ENCODE results near the gene ALDH1A2.
"Not testable (repeated sequence)": the region's sequence is repeated elsewhere in the genome, so short reads cannot be mapped to it uniquely, and the experiment has no call there.

Gene ALDH1A2

DNA sequence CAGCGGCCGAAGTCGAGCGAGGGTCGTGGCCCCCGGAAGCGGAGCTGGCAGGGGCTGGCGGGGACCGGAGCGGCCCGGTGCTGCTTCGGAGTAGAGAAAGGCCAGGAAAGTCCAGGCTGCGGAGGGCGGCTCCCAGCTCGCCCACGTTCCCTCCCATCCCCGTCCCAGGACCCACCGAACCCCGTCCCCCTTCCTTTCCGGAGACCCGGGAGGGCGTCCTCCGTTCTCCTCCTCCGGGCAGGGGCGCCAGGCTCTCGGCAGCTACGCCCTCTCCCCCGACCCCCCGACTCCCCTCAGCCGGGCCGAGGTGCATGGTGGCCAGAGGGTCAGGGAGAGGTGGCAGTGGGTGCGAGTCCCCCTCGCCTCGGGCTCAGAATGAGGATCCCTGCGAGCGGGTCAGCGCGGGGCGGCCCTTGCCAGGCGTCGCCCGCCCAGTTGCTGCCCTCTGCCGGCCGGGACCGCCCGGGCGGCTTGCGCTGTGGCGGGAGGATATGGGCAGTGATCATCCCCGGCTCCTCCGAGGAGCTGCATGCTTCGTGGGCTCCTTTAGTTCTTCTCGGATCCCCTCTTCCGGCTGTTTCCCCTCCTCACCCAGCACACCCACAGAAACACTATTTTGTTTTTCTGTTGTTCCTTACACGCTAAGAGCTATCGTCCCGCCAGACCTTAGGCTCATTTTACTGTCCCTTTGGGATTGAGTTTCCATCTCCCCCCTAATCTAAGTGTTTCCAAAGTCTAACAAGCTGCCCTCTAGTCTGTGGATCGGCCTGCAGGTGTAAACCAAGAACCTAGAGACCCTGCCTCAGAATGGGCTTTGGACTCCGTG lies 744 bp upstream of the ALDH1A2 start:
- peak; percentile 13 for DNase-seq (ENCODE audit: low read depth)

- no peak for DNase-seq (ENCODE audit: low read depth)
Measured at GRCh38 chr15:58064980-58065444, 499 bp downstream of the ALDH1A2 start.

DNA sequence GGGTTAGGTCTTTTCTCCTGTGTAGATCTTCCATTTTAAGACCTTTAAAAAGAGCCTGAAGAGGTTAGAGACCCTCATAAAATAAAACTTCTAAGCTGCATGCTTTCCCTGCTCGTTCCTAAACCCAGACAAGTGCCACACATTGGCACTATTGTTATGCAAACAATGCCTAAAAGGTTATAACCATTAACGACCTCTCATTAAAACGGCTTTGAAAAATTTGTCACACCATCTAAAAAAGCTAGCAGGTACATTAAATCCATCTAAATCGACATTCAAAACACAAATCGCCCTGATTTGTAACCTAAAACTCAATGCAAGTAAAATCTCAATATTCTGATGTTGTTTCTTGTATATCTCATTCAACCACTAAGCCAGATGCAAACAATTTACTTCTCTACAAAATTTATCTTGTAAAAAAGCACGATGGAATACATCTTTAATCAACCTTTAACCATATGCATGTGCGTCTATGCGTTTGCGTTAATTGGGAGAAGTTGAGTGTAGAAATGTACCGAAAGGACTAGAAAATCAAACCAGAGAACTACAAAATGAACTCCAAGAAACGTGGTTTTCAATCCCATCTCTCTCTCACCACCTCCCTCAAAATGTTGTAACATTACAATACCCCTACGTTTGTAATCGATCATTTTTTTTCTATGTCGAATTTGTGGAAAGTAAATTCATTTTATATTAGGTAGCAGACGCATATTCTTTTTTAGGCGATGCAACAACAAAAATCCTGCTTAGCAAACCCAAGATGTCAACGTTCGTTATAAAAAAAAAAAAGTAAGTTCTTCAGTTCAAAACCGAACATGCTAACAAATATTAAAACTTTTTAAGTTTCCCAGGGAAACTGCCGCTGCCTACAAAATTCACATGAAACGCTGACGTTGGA lies 1.2 kb downstream of the ALDH1A2 start:
- no peak for DNase-seq (ENCODE audit: low read depth)

GRCh38 chr15:58063614-58064013 lies 1.9 kb downstream of the ALDH1A2 start:
- DNase-seq (ENCODE audit: low read depth) = no peak

GRCh38 chr15:58062983-58063382 lies 2.5 kb downstream of the ALDH1A2 start:
- DNase-seq (ENCODE audit: low read depth) = no peak

GRCh38 chr15:58062175-58062574 lies 3.3 kb downstream of the ALDH1A2 start:
- DNase-seq (ENCODE audit: low read depth) = no peak

GRCh38 chr15:58060575-58060974 lies 4.9 kb downstream of the ALDH1A2 start:
- no peak for DNase-seq (ENCODE audit: low read depth)

DNA sequence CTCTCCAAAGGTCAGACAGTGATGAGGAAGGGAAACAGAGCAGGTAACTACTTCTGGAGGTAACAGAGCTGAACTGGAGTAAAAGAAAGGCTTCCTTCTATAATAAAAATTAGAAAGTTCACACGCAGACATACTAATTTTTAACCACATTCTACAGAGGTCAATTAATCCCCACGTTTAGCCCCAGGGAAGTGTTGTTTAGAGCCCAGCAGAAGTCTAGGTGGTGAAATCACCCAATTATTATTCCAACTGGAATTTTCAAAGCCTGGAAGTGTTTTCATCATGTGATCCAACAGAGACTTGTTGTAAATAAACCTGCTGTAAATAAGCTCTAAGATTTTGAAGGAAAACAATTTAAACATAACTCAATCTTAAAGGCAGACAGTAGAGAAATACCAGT lies 6.8 kb downstream of the ALDH1A2 start:
- DNase-seq (ENCODE audit: low read depth) = no peak

DNA sequence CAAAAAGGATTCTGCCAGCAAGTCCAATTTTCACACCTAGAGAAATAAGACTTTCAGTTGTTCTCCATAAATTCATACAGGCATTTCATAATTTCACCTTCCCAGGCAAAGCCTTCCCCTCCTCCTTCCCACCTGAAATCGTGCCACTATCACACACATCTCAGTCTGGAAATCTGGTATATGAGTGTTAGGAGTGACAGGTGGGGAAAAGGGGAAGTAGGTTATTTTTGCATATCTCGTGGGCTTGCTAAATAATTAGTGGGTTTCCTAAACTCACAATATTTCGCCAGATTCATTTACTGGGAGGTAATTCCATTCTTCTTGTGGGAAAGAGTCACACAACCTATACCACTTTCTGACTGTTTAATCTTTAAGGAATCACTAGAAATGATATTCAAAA lies 7.4 kb downstream of the ALDH1A2 start:
- no peak for DNase-seq (ENCODE audit: low read depth)

GRCh38 chr15:58057559-58057958 lies 8.0 kb downstream of the ALDH1A2 start:
- no peak for DNase-seq (ENCODE audit: low read depth)

- no peak for DNase-seq (ENCODE audit: low read depth)
Measured at GRCh38 chr15:58056015-58056414, 9.5 kb downstream of the ALDH1A2 start.

- no peak for DNase-seq (ENCODE audit: low read depth)
Measured at GRCh38 chr15:58053315-58054153, 12.0 kb downstream of the ALDH1A2 start.

DNA sequence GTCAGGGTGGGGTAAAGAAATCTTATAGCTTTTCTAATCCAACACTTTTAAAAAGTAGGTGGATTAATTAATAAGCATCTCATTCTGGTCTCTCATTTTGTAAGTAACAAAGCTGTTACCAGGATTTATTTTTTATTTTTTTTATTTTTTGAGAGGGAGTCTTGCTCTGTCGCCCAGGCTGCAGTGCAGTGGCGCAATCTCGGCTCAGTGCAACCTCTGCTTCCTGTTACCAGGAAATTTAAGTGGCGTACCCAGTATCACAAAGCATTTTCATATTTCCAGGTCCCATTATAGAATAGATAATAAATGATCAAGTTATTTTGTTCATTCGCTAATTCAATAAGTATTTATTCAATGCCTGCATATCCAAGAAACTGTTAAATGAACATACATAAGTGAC lies 13.2 kb downstream of the ALDH1A2 start:
- no peak for DNase-seq (ENCODE audit: low read depth)

GRCh38 chr15:58049520-58050227 lies 15.8 kb downstream of the ALDH1A2 start:
- no peak for DNase-seq (ENCODE audit: low read depth)

GRCh38 chr15:58048261-58048660 lies 17.2 kb downstream of the ALDH1A2 start:
- DNase-seq (ENCODE audit: low read depth) = no peak

DNA sequence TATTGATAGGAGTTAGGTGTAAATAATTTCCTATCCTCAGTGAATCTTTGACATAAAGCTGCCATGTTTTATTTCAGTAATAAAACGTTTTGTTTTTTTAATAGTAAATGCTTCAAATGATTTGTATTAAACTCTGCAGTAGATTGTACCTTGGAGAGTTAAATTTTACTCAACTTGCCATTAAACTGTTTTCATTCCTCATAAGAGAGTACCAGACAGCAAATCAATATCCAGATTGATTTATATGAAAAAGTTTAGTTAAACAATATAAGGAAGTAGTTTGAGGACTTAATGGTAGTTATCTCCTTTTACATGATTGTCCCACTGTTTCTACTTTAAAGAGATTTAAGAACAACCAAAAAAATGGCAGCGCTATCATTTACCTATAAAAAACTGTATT lies 18.4 kb downstream of the ALDH1A2 start:
- DNase-seq (ENCODE audit: low read depth) = no peak

- no peak for DNase-seq (ENCODE audit: low read depth)
Measured at GRCh38 chr15:58046467-58046866, 19.0 kb downstream of the ALDH1A2 start.

DNA sequence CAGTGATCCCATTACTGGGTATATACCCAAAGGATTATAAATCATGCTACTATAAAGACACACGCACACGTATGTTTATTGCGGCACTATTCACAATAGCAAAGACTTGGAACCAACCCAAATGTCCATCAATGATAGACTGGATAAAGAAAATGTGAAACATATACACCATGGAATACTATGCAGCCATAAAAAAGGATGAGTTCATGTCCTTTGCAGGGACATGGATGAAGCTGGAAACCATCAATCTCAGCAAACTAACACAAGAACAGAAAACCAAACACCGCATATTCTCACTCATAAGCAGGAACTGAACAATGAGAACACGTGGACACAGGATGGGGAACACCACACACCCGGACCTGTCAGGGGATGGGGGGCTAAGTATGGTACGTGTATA lies 20.1 kb downstream of the ALDH1A2 start:
- DNase-seq (ENCODE audit: low read depth) = not testable (repeated sequence)

DNA sequence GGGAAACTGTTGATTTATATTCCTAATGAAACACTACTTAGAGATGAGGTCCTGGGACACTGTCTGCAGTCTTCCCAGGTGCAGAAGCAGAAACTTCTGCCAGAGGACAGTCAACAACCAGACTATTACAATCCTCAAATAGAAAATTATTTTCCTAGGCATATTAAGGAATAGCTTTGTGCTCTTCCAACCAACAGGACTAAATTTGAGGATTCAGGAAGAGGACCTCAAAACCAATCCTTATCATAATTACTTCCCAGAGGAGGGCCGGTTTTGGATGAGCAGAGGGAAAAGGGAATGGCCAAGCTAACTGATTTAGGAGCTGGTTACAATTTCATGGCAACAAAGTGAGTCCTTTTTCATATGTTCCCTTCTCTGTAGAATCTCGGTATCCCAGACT lies 21.0 kb downstream of the ALDH1A2 start:
- no peak for DNase-seq (ENCODE audit: low read depth)

- no peak for DNase-seq (ENCODE audit: low read depth)
Measured at GRCh38 chr15:58043192-58043903, 22.2 kb downstream of the ALDH1A2 start.

GRCh38 chr15:58042006-58042405 lies 23.5 kb downstream of the ALDH1A2 start:
- DNase-seq (ENCODE audit: low read depth) = no peak

Measured in stromal cell of bone marrow (primary cell).